NCI-H82 (cell line): Measurements from ENCODE around the gene ATRNL1.

ENCODE experiments used
- DNase-seq: peaks from one replicate; lab custom pipeline; 2025; lab: John Stamatoyannopoulos, UW

The ATRNL1 gene

DNA sequence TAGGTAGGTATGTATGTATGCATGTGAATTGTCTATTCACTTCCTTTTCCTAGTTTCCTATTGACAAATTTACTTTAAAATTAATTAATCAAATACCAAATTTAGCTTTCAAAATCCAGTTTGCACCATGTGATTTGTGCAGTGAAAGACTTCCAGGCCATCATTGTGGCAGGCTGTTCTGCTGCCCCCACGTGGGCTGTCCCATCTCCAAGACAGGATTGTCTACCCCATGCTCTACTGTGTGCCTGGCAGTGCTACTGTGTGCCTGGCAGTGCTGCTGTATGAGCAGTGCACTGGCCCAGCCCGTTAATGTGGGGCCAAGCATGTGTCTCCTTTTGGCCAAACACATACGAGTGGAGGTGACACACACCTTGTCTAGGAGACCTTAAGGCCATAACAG is 805.1 kb downstream of the ATRNL1 start:
- DNase-seq, result no peak

DNA sequence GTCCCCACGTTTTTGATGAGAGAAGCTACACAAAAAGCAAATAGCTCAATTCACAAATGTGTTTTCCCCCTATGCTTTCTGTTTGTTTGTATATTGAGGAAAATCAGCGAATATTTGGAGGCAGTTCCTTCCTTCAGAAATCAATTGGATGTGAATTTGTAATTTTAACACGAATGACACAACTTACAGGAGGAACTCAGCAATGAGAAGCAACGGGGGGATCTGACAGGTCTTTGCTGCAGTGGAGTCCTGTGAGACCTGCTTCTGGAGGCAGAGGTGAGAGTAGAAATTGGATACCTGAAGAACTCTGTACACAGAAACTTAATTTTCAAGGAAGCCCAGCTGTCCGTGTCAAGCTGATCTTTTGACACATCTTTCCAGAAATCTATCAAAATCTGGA is 809.4 kb downstream of the ATRNL1 start:
- no peak for DNase-seq

DNA sequence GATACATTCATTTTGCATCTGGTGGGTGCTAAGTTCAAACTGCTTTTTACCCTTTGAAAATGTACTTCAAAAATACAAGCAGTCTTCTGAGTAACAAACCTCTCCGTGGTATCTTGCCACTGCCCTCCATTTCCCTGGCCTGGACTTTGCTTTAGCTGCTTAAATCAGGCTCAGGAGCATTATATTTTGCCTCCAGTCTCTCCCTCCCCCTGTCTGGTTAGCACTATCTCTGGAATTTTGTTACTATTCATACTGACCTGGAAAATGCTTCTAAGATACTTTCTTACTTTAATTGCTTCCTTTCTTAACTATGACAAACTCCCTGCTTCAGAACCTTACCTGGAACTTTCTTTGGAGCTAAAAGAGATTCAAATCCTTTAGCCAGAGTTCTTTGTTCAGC is 810.0 kb downstream of the ATRNL1 start:
- peak; percentile 6 for DNase-seq

DNA sequence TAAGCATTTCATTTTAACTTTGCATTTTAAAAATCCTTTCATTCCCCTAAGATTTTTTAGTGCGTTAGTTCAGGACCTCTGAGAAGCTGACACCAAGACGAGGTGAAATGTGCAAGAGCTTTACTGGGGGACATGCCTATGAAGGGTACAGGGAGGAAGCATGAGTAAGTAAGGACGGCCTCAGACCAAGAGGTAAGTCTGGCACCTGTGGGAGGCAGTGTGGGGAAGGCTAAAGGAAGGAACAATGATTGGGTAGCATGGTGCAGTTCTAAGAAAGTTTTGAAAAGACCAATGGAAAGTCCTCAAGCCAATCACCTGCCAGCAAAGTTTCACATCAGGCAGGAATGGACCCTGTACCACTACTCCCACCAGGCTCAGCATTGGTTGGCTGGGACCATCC is 810.7 kb downstream of the ATRNL1 start:
- no peak for DNase-seq

DNA sequence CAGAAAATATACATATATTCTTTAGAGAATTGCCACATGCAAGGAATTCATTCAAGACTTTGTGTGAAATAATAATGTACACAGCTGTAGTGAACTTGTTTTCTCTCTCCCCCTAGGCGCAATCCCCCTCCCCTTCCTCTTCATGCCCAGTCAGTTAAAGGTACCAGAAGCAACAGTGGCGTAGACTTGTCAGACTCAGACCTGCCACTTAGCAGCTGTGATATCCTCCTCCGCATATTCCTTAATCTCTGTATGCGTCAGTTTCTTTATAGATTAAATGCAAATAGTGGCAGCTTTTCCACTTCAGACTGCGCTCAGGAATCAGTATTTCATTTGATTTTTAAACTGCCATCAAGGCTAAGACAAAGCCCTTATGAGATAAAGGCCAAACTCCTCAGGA is 815.9 kb downstream of the ATRNL1 start:
- no peak for DNase-seq

GRCh38 chr10:115909962-115910731 is 817.0 kb downstream of the ATRNL1 start:
- DNase-seq, result no peak

GRCh38 chr10:115914475-115914874 is 821.3 kb downstream of the ATRNL1 start:
- DNase-seq, result no peak

DNA sequence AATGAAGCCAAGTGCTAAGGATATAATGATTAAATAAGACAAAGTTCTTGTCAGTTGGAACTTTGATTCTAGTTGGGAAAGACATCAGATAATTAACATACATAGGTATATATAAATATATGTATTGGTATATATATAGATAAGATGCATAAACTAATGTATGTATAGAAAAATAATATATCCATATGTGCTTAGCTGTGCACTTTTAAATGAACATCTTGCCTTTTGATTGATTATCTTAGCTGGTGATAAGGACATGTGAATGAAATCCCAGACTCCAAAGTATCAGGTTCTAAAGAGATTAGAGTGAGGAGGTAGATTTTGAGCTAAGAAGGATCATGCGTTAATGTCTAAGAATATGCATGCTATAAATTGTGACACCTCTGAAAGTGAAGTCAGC is 822.3 kb downstream of the ATRNL1 start:
- peak; percentile 84 for DNase-seq

DNA sequence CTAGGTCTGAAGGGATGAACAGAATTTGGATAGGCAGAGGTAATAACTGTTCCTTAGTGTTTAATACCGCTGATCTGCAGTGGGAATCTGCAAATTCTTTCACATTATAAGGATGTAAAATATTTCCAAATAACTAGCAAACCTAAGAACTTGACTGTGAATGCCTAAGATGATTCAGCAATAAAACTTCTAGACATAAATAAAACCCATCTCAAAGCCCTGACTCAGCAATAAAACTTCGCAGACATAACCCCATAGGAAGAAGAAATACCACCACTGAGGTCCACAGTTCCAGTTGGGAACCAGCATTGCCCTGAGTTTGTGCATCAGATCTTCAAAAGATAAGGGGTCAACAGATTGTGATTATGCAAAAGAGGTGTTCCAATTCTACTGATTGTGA is 825.6 kb downstream of the ATRNL1 start:
- DNase-seq, result no peak

GRCh38 chr10:115921795-115922194 is 828.6 kb downstream of the ATRNL1 start:
- no peak for DNase-seq

- peak; percentile 48 for DNase-seq
Observed at GRCh38 chr10:115931309-115931708, 838.1 kb downstream of the ATRNL1 start.

DNA sequence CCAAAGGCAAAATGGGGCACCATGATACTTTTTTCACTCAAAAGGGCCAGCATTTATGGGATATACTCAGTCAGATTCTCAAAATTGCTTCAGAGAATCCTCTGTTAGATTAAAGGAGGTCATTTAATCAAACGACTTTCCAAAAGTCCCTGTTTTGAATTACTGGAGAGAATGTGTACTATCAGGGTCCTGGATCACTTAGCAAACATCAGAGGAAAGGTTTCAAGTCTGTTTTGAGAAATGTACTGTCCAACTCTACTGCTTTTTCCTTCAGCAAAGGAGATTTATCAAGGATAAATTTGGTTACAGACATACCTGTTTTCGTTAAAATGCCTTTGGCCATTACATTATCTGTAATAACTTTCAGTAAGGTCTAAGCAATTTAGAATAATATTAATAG is 838.9 kb downstream of the ATRNL1 start:
- no peak for DNase-seq

GRCh38 chr10:115933098-115933497 is 839.9 kb downstream of the ATRNL1 start:
- DNase-seq, result no peak

DNA sequence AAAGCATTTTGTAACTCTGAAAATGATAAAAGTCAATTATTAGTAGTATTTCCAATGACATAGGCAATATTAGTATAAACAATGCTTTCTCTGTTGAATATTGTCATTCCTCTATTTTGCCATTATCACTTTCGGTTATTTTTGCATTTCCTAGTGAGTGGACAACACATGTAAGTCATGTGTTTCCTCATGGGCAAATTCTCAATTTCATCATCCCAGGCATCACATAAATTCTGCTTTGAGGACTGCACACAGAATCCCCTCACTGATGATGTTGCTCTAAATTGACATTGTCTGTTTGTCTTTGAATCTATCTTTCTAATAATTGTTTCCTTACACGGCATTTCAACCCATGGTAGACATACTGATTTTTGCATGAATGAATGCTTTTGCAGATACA is 842.6 kb downstream of the ATRNL1 start:
- no peak for DNase-seq

GRCh38 chr10:115936926-115937767 is 844.0 kb downstream of the ATRNL1 start:
- no peak for DNase-seq

DNA sequence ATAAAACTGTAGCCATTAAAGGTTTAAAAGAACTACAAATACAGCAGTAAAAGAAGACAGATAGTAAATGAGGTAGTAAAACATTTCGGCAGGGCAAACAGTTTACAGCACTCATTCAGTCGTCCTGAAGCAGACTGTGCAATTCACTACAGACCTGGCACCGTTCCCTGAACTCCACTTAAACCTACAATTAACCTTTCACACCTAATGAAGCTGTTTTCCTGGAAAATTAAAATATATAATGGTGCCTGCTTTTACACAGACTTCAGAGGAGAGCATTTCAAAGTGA is 844.5 kb downstream of the ATRNL1 start:
- DNase-seq, result no peak

GRCh38 chr10:115939101-115939854 is 846.1 kb downstream of the ATRNL1 start:
- DNase-seq, result no peak

- no peak for DNase-seq
Observed at GRCh38 chr10:115941361-115941771, 848.2 kb downstream of the ATRNL1 start.

DNA sequence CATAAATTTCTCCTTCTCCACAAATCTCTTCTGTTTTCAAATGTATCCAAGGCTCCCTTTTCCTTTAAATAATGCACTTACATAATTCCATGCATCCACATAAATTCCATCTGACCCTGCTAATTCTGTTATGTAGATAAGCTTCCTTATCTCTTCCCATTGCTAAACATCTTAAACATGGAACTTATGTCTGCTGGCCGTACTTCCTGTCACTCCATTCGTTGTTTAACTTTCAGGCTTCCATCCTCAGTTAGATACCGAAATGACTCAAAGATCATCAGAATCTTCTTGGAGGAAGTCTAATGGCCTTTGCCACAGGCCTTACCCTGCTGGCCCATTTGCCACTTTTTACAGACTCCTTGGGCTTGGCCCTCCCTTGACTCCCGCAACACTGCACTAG is 848.9 kb downstream of the ATRNL1 start:
- DNase-seq, result no peak

- no peak for DNase-seq
Observed at GRCh38 chr10:115944538-115944937, 851.4 kb downstream of the ATRNL1 start.

GRCh38 chr10:115945701-115946445 is 852.7 kb downstream of the ATRNL1 start:
- DNase-seq, result no peak

GRCh38 chr10:115947104-115947503 is 853.9 kb downstream of the ATRNL1 start:
- no peak for DNase-seq
